HG03060 (cell line): ENCODE results near the gene OASL.

ENCODE experiments used
- ATAC-seq: cut with Tn5 transposase; IDR thresholded peaks from one replicate; pipeline ENCODE4 v1.9.1; 2021; ENCODE audit warnings: low read depth, moderate number of reproducible peaks; ENCODE audit not compliant: unreplicated experiment

OASL gene

DNA sequence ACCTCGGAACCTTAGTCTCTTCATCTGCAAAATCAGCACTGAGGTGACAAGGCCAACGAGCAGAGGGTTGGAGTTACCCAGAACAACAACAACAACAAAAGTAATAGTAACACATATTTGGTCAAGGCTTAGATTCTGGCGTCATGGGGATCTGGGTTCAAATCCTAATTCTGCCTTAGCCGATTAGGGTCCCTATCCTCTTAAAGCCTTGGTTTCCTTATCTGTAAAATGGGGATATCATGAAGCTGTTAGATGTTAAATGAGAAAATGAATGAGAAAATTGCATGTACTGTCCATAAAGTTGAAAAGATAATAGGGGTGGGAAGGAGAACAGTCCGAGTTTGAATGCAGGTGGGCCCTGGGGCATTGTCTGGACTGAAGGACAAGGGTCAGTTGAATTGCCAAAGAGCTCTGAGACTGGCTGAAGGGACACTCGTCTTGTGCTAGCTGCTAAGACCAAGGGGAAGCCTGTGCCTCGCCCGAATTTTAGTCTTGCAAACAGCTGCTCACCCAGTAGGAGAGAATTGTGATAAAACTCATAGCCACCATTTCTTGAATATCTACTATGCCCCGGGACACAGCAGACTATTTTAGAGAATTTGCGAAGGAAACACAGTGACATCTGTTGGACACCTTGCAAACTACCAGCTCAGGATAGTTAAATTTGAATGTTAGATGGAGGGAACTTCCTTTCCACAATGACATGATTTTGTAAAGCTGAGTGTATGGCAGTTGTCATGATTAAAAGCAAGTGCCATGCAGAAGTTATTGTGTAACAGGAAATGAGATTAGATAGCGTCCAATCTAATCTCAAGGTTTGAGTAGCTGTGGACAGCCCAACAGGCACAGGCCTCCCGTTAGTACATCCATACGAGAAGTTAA, 67.5 kb downstream of the OASL start:
- ATAC-seq = no peak

DNA sequence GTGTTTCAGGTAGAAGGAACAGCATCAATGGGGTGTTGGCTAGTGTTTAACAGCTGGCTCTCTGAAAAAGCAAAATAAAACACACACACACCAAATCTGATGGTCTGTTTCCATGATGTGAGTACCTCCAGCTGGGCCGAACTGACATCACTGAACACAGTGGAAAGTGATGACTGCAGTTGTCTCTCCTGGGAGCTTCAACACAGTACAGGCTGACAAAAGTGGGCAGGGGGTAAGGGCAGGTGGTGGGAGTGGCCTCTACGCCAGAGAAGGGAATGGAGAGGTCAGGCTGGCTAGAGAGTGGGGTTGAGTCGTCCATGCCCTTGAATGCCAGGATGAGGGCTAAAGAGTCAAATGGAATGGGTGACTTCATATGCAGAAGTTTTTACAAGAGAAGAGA, 68.7 kb downstream of the OASL start:
- no peak for ATAC-seq
